HG03066 (cell line): ENCODE data around the gene CSTPP1.
"Not testable (repeated sequence)": the region's sequence is repeated elsewhere in the genome, so short reads cannot be mapped to it uniquely, and the experiment has no call there.

Source experiments
- ATAC-seq: cut with Tn5 transposase; IDR thresholded peaks from one replicate; pipeline ENCODE4 v1.9.1; 2021; ENCODE audit warnings: low read depth; ENCODE audit not compliant: unreplicated experiment

Gene CSTPP1

DNA sequence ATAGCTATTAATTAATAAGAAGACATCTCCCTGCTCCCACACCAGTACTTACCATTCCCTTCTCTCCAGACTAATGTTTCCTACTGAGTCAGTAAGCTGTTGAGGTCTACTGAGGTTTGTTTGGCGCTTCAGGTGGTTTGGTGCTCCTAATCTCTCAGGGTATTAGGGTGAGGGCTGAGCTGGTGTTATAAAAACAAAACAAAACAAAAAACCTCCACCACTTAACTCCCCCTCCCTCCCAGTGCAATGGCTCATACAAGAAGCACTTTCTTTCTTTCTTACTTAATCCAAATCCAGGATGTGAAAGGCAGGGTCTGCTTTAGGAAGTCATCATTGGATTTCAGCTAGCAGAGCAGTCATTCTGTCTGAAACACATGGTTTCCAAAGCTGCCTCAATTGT lies 15.3 kb downstream of the CSTPP1 start:
- ATAC-seq: no peak

DNA sequence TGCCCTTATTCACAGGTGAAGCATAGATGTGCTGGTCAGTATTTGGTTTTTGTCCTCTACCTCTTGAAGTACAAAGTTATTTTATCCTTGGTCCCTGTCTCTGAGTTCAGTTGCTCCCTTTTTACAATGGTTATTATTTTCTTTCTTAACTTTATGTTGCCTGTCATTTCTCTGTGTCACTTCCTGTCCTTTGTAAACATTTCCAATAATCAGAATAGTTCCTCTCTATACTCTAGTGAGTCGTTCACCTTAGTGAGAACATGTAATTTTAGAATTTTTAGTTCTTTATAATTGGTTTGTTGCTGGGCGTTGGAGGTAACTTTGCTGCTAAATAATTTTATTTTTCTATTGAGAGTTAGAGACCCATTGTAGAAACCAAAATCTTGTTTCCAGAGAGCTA lies 16.0 kb downstream of the CSTPP1 start:
- no peak for ATAC-seq

DNA sequence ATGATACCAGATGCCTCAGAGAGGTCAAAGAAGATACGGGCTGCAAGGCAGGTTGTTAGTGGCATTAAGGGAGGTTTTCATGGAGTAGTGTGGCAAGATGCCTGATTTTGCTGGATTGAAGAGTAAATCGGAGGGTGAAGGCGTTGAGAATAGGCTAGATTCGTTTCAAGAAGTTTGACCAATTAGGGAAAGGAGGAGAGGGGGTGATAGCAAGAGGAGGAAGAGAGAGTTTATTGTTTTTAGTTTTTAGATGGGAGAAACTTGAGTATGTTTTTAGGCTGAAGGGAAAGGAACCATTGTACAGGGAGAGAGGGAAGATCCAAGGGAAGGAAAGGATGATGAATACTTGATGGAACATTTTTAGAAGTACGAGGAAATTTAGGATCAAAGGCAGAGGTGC lies 16.5 kb downstream of the CSTPP1 start:
- ATAC-seq: no peak

DNA sequence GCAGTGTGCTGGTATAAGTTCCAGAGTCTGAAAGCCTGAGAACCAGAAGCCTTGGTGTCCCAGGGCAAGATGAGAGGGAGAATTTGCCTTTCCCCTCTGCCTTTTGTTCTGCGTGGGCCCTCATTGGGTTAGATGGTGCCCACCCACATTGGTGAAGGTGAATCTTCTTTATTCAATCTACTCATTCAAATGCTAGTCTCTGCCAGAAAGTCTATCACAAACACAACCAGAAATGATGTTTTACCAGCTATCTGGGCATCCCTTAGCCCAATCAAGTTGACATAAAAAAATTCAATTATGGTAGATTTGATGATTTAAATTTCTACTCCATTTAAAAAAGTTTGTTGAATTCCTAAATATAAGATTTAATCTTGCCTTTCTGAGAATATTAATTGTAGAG lies 22.2 kb downstream of the CSTPP1 start:
- no peak for ATAC-seq

DNA sequence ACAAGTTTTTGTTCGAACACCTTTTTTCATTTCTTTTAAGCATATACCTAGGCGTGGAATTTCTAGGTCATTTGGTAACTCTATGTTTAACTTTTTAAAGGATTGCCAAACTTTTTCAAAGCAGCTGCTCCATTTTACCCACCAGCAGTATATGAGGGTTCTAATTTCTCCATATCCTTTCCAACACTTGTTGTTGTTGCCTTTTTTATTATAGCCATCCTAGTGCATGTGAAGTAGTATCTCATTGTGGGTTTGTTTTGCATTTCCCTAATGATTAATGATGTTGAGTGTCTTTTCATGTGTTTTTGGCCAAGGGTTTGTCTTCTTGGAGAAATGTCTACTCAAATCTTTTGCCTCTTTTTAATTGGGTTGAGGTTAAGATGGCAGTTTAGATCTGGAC lies 24.5 kb downstream of the CSTPP1 start:
- no peak for ATAC-seq

DNA sequence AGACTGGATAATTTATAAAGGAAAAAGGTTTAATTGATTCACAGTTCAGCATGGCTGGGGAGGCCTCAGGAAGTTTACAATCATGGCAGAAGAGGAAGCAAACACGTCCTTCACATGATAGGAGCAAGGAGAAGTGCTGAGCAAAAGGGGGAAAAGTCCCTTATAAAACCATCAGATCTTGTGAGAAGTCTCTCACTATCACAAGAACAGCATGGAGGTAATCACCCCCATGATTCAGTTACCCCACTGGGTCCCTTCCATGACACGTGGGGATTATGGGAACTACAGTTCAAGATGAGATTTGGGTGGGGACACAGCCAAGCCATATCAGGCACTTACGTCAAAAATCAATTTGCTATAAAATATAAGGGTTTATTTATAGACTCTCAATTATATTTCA lies 25.3 kb downstream of the CSTPP1 start:
- not testable (repeated sequence) for ATAC-seq

DNA sequence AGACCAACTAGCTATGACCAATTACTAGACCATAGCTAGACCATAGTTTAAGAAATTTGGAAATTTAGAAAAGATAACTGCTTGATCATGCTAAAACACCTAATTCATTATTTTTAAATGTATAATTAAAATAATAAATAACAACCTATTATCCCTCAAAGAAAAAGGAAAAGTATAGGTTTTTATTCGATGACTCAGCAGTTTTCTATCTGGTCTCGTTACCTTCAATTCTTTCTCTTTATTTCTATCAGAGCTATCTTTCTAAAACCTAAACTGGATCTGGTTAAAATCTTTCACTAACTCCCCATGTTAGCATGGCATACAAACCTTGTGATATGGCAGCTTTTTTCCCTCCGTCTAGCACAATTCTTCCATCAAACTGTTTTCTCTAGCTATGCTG lies 27.3 kb downstream of the CSTPP1 start:
- no peak for ATAC-seq

DNA sequence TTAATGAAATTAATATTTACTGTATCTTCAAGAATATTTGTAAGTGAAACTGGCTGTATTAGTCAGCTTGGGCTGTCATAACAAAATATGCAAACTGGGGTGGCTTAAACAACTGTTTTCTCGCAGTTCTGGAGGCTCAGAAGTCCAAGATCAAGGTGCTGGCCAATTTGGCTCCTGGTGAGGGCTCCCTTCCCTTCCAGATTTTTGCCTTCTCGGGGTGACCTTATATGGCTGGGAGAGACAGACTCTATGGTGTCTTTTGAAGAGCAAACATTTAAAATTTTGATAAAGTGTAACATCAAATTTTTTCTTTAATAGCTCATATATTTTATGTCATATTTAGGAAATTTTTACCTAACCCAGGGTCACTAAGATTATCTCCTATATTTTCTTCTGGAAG lies 30.2 kb downstream of the CSTPP1 start:
- no peak for ATAC-seq

DNA sequence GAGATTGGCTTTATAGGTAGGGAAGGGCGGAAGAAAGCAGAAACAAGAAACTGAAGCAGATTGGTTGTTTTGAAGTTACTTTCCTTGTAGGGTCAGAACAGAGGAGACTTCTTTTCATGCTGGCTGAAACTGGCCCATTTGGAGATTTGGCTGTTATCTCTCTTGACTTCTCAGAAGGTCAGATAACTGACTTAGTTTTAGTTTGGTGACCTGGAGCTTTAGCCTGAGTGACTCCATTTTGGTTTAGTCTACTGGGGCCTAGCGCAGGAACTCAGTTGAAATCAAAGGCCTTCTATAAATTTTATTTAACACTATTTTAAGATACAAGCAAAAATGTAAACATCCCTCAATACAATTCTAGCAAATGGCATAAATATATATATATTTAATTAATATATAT lies 31.4 kb downstream of the CSTPP1 start:
- ATAC-seq: no peak

DNA sequence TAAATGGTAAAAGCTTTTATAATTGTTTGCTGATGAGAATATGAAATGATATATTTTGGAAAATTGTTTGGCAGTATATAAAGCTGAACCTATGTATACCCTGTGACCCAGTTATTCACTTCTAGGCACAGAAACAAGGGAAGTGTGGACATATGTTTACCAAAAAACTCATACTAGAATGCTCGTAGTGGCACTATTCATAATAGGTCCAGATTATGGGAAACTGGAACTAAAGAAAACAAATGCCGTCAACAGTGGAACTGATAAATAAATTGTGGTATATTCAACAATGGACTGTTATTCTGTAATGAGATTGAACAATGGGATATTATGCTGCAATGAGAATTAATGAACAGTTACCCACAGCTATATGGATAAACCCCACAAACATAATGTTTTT lies 32.8 kb downstream of the CSTPP1 start:
- no peak for ATAC-seq

DNA sequence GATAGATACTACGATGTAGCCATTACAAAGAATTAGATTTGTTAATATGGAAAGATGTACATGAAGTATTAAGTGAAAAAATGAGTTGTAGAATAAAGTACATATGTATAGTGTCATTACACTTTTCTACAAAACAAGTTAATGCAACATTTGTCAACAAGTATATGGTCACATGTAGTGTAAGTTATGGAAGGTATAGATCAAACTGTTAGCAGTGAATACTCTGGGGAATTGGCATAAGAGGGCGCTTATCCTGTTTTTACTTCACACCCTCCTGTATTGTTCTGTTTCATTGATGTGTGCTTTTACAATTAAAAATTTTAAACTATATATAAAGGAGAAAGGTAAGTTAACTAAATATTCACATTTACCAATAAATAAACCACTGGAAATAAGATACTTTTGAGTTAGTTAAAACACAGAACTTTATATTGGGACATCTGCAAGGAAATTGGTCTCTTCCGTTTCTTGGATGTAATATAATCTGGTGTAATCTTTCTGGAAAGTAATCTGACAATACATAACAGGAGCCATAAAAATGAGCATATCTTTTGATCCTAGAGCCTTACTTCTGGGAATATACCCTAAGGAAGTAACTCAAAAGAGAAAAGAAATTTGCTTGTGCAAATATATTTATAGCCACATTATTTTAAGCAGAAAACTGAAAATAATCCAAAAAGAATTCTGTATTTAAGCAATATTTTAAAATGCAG lies 34.5 kb downstream of the CSTPP1 start:
- ATAC-seq: no peak

DNA sequence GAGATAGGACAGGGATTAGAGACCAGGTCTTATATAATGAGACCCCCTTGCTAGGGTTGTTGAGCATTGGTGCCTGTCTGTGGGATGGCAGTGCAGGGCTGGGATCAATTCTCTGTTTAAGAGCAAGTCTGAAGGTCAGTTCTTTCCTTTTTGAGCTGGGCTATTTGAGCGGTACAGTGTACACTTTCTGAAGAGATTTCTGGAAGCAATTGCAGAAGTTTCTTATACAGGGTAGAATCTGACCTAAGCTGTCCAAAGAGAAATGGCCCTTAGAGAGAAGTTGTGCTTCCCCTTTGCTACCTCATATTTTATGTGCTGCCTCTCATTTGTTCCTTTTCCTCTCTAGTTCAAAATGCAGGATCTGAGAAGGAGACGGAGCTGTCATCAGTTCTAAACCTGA lies 35.8 kb downstream of the CSTPP1 start:
- ATAC-seq: no peak

DNA sequence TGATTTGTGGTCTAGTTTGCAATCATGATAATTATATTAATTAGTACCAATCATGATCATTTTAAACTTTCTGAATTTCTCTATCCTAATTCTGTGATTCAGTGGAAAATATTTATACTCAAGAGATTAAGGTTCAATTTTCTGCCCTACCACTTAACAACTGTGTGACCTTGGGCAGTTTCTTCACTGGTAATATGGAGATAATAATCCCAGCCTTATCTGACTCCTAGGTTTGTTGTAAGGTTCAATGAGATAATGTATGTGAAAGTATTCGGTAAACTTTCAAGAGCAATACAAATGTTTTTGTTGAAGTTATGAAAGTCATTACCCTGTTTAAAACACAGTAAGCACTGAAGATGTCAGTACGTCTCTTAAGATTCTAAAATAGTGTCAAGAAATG lies 36.3 kb downstream of the CSTPP1 start:
- no peak for ATAC-seq

DNA sequence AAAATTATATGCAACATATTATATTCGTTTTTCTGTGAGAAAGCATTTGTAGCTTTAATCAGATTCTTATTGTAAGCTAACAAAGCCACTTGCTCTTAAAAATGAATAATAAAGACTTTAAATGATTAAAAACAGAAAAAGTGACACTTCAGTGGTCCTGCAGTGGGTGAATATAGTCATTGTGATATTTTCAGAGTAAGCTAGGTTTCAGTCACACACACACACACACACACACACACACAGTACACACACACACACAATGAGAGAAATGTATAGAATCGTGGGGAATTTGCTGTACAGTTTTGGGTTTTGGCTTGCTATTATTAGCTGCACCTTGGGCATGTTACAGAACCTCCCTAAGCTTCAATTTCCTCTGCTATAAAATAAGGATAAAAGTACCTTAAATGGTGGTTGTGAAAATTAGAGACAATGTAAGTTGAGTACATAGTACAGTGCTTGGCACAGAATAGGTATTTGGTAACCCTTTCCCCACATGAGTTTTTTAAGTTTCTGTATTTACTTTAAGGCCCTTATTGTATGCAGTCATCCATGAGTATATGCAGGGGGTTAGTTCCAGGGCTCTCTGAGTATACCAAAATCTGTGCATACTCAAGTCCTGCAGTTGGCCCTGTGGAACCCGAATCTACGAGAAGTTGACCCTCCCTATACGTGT lies 39.8 kb downstream of the CSTPP1 start:
- ATAC-seq: no peak

DNA sequence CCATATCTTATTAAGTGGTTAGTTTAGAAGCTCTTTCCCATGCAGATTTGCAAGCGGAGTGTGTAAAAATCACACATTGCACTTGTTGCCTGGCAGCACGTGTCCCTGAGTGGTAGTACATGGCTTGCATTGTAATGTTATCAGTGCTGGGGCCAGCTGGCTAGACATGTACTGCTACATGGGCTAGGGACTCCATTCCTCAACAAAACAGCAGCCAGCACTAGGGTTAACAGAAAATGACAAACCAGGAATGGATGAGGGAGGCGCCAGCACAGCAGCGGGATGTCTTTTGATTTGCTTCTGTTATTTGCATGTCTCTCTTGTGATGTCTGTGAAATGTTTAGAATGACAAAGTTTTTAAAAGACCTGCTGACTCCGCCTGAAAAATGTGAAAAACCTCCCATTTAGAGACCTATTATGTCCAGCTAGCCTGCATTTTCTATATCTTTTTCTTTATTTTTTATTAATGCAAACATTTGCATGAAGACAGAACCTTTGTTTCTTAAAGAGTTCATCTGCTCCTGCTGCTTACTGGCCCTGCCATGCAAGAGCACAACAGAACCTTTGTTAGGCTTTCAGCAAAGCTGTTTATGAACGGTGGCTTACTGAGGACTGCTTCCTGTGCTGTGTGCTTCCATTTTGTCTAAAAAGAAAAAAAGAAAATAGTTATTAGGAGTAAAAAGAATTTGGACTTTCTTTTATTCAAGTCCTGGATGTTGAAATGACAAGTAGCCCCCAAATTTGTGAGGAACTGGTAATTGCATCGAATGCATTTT lies 40.7 kb downstream of the CSTPP1 start:
- no peak for ATAC-seq

DNA sequence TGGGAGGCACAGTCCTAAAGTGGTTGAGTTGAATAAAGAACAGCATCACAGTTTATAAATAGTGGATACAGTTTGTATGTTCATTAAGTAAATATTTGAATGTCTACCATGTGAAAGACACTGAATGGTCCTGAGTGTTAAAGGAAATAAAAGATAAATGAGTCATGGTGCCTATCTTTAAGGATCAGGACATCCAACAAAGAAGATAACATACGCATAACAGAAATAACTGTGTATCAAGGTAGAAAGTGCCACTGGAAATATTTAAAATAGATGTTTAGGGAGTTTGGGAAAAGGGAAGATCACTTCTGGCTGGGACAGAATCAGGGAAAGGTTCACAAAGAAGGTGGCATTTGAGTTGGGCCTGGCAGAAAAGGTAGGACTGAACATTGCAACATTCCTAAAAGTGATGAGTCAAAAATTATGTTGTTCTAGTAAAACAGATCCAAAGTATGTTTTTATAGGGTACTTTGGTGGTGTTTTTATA lies 41.5 kb downstream of the CSTPP1 start:
- no peak for ATAC-seq

DNA sequence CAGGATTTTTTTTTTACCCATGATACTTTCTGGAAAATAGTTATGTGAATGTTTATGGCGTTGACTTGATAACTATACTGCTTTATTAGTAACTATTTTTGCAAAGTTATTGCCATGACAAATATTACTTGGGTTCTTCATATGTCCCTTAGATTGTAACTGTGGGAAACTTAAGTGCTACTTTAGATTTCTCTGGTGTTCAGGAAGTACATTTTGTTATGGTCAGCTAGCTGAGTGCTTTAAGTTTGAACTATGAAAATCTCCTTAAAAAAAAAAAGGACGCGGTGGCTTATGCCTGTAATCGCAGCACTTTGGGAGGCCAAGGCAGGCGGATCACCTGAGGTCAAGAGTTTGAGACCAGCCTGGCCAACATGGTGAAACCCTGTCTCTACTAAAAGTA lies 42.8 kb downstream of the CSTPP1 start:
- no peak for ATAC-seq

DNA sequence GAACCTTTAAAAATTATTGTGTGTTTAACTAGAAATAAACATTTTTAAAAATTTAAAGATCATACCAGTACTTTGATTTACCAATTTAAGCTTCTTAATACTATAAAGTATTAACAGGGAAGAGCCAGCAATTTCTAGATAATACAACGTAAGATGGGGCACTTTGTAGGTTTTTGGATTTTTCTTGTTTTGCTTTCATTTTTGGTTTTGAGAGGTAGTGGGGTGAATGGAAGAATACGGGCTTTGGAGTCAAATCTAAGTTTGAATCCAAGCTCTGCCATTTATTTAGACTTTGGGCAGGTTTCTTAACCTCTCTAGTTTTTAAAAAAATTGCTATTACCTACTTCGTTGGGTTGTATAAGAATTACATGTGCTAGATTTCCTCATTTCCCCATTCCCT lies 44.9 kb downstream of the CSTPP1 start:
- no peak for ATAC-seq

DNA sequence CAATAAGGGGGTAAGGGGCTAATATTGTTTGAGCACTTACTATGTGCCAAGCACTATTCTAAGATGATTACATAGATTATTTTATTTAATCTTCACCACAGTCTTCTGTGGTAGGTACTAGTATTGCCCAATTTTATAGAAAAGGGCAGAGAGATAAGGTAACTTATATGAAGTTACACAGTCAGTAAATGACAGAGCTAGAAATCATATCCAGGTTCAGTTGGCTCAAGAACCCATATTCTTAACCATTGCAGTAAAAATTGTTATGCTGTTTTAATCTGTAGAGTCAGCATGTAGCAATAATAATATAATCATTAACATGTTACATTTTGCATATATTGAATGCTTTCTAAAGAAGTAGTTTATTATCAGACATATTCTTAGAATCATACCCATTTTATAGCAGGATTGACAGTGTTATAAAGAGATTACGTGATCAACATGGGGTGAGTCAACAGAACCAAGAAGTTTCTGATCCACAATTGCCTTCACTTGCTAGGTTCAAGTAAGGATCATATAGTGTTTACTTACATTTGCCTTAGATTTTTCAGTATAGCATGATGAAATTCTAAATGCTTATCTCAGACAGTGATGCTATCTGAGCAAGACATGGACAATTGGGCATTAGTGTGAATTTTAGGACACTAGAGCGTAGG lies 46.4 kb downstream of the CSTPP1 start:
- ATAC-seq: no peak

DNA sequence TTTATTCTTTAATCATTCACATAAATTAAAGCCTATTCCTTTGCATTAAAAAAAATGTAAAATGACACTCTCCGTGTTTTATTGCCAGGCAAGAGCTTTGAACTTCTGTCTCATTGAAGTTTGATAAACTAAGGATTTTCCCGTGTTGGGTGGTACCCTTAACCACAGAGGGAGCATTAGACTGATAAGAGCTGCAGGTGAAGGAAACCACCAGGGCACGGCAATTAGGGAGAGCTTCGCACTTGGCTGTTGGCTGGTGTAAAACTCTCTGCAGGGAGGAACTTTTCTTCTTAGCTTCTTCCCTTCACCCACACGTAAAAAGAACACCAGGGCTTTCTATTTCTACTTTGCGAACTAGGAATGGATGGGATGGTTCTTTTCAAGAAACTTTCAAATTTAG lies 47.0 kb downstream of the CSTPP1 start:
- no peak for ATAC-seq

DNA sequence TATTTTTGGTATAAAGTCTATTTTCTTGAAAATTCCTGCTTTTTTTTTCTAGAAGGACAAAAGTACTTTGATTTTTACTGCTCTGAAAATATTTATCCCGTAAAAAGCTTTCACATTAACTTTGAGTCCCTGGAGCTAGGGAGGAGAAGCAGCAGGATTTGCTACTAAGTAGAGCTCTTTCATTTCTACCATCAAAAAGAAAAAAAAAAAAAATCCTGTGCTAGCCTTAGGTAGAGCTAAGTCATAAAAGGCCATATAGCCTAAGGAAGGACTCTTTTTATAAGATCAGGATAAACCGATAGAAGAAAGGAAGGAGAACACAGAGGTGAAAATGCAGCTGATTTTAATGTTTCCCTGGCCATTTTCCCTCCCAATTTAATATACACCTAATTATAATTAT lies 48.0 kb downstream of the CSTPP1 start:
- ATAC-seq: no peak
